CD4-positive, CD25-positive, alpha-beta regulatory T cell (primary cell): ENCODE data around the gene VPS9D1. TPM values are rescaled to one million over a fixed set of nuclear protein-coding genes. Genes with fewer than 3 reads are reported as not detected.

Source experiments
- ATAC-seq, 2 donors: fragments of 150-1000 bp; cut with Tn5 transposase; one replicate each; pipeline ENCODE4 v1.10.0; 2021; ENCODE audit warnings: low read depth in 2 of 2, moderate number of reproducible peaks in 2 of 2, moderate library complexity in 1 of 2
- DNase-seq, 3 donors: peaks; one replicate each; pipeline versions ENCODE4 v3.0.0 to v3.0.0-alpha.2; 2012 to 2022; ENCODE audit warnings: mixed read lengths in 1 of 3
- H3K27ac ChIP-seq: one replicate; pipeline ENCODE4 v1.7.0; 2013; ENCODE audit warnings: mild to moderate bottlenecking, low read length; ENCODE audit not compliant: insufficient read depth, poor library complexity, severe bottlenecking
- H3K27me3 ChIP-seq: one replicate; pipeline ENCODE4 v1.7.0; 2013; ENCODE audit warnings: low read length; ENCODE audit not compliant: control insufficient read depth, insufficient read depth
- H3K36me3 ChIP-seq: one replicate; pipeline ENCODE4 v1.7.0; 2013; ENCODE audit warnings: mild to moderate bottlenecking, low read length, moderate library complexity; ENCODE audit not compliant: control insufficient read depth, insufficient read depth
- H3K4me1 ChIP-seq: 2 replicates; pipeline ENCODE4 v1.7.0; 2013; ENCODE audit warnings: mild to moderate bottlenecking, low read length; ENCODE audit not compliant: insufficient read depth, control insufficient read depth, poor library complexity, severe bottlenecking
- H3K4me3 ChIP-seq: one replicate; pipeline ENCODE4 v1.7.0; 2013; ENCODE audit warnings: low read depth, mild to moderate bottlenecking, low read length, moderate library complexity
- H3K9me3 ChIP-seq, 2 experiments: 1 replicate in 1 of 2; 2 replicates in 1 of 2; pipeline ENCODE4 v1.7.0; 2013; ENCODE audit warnings: low read length in 2 of 2, mild to moderate bottlenecking in 1 of 2, moderate library complexity in 1 of 2; ENCODE audit not compliant: control insufficient read depth in 2 of 2
- H3K27ac Mint-ChIP-seq, 3 donors: one replicate each; pipeline ENCODE4 v1.8.0; 2020 to 2022; ENCODE audit warnings: mild to moderate bottlenecking in 3 of 3, mixed read lengths in 3 of 3, moderate library complexity in 2 of 3
- H3K27me3 Mint-ChIP-seq: one replicate; pipeline ENCODE4 v1.8.0; 2022; ENCODE audit warnings: mild to moderate bottlenecking, mixed read lengths
- H3K36me3 Mint-ChIP-seq: one replicate; pipeline ENCODE4 v1.8.0; 2020; ENCODE audit warnings: mixed read lengths
- H3K4me1 Mint-ChIP-seq, 4 donors: one replicate each; pipeline ENCODE4 v1.8.0; 2020 to 2022; ENCODE audit warnings: mixed read lengths in 4 of 4, mild to moderate bottlenecking in 1 of 4
- H3K4me3 Mint-ChIP-seq, 4 donors: one replicate each; pipeline ENCODE4 v1.8.0; 2020 to 2022; ENCODE audit warnings: mild to moderate bottlenecking in 4 of 4, mixed read lengths in 4 of 4, moderate library complexity in 3 of 4
- H3K9me3 Mint-ChIP-seq, 7 donors: one replicate each; pipeline ENCODE4 v1.8.0; 2020 to 2022; ENCODE audit warnings: mixed read lengths in 7 of 7, mild to moderate bottlenecking in 3 of 7, moderate library complexity in 2 of 7
- polyA plus RNA-seq, 4 donors: library from polyadenylated mRNA; unstranded; fragments of 300-500 nt; fragmentation: Illumina TruSeq; gene quantifications; one replicate each; pipeline ENCODE4 v1.2.3, GENCODE V29; 2021
- total RNA-seq: library from RNA; stranded (reverse); gene quantifications from one replicate; pipeline ENCODE4 v1.2.3, GENCODE V29; 2022

Gene VPS9D1
- total and polyA plus RNA-seq, 5 donors from 2014 or later: 0.13 to 22.0 (median 0.35) TPM

DNA sequence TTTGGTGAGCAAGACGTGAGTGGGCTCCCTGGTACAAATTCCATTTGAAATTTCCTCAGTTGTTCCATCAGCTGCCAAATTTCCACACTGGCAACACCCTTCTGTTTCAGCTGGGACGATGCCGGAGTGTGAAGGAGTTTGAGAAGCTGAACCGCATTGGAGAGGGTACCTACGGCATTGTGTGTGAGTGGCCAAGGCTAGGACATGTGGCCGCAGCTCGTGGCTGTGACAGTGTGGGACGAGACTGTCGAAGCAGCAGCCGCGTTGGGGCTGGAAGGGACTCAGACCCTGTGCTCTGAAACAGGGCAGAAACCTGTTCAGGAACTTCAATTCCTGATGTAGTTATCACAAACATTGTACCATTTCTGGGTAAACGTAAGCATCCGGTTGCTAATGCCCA is 31.6 kb downstream of the VPS9D1 start:
- peaks cover 15% of the 10 kb centered on the region for H3K4me1 ChIP-seq
- Mint-ChIP-seq H3K4me1 (peaks cover 0 to 27% (median 6%) of the 10 kb centered on the region in 4 donors), H3K27ac (no peak overlapping the region), H3K36me3 (peaks cover 17% of the 10 kb centered on the region), H3K4me3 (peak overlapping the region in 1 of 4 donors; percentile 52), H3K9me3 (no peaks in the 10 kb centered on the region), H3K27me3 (no peaks in the 10 kb centered on the region)
- DNase-seq (no peak), ATAC-seq (no peak)
- H3K27ac ChIP-seq: no peak overlapping the region
- H3K36me3 ChIP-seq: peaks cover 29% of the 10 kb centered on the region
- H3K9me3 ChIP-seq: no peaks in the 10 kb centered on the region
- H3K4me3 ChIP-seq: no peak overlapping the region
- H3K27me3 ChIP-seq: no peaks in the 10 kb centered on the region

DNA sequence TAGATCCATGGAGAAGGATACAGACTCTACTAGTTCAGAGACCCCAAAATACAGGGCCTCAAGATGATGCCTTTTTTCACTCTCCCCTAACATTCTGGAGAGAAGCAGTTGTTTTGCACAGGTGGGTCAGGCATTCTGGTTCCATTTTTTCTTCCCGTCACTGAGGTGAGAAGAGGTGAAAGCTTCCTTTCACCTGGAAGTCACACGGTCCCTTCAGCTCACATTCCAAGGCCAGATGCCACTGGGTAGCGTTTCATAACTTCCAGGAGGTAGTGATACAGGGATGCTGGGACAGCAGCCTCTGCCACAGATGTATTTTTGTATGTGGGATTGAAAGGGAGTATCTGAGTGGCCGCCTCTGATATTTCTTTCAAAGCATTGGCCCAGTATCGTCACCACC is 32.3 kb downstream of the VPS9D1 start:
- Mint-ChIP-seq H3K4me1 (peaks cover 0 to 27% (median 6%) of the 10 kb centered on the region in 4 donors), H3K4me3 (peak overlapping the region; percentile 29 to 95 (median 92)), H3K27me3 (no peaks in the 10 kb centered on the region), H3K27ac (no peak overlapping the region), H3K36me3 (peaks cover 13% of the 10 kb centered on the region), H3K9me3 (no peaks in the 10 kb centered on the region)
- Histone ChIP-seq H3K36me3 (peaks cover 26% of the 10 kb centered on the region), H3K9me3 (no peaks in the 10 kb centered on the region), H3K27ac (no peak overlapping the region), H3K4me1 (peaks cover 15% of the 10 kb centered on the region), H3K4me3 (no peak overlapping the region), H3K27me3 (no peaks in the 10 kb centered on the region)
- no peak for ATAC-seq
- no peak for DNase-seq

DNA sequence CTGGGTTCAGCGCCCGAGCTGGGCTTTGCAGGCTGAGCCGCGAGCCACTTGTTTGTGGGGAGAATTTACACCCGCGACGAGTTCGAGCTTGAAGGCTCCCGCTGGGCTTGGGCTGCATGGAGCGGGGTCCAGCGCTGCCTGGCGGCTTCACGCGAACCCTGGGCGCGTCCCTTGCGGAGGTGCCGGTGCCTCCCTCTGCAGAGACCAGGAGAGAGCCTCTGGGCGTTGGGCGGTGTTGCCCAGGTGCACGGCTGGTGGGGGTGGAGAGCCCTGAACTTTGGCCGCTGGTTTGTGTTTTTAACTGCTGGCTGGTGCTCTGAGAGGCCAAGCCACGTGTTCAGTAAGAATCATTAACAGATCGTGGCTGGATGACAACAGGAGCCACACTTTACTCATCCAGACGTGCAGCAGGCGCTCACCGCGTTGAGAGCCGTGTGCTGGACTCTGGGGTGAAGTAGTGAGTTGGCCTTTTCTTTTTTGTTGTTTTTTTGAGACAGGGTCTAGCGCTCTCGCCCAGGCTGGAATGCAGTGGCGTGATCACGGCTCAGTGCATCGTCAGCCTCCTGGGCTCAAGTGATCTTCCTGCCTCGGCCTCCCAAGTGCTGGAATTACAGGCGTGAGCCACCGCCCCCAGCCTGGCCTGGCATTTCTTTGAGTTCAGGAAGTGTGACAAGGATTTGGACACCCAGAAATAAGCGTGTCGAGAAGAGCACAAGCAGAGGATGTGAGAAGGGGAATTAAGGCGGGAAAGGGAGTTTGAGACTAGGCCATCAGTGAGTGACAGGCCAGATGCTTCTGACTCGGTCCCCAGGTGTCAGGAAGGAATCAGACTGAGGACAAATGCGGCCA is 33.4 kb downstream of the VPS9D1 start:
- H3K4me3 ChIP-seq: peak overlapping the region; percentile 65
- H3K4me1 Mint-ChIP-seq: peaks cover 0 to 27% (median 6%) of the 10 kb centered on the region in 4 donors
- no peaks in the 10 kb centered on the region for H3K27me3 Mint-ChIP-seq
- peak overlapping the region; percentile 92 to 95 (median 94) for H3K4me3 Mint-ChIP-seq
- peaks cover 20% of the 10 kb centered on the region for H3K36me3 ChIP-seq
- no peaks in the 10 kb centered on the region for H3K9me3 Mint-ChIP-seq
- peak overlapping the region; percentile 71 to 93 (median 83) for H3K27ac Mint-ChIP-seq
- H3K27ac ChIP-seq: peak overlapping the region; percentile 86
- H3K4me1 ChIP-seq: peaks cover 15% of the 10 kb centered on the region
- peaks cover 10% of the 10 kb centered on the region for H3K36me3 Mint-ChIP-seq
- no peak for DNase-seq
- H3K9me3 ChIP-seq: no peaks in the 10 kb centered on the region
- H3K27me3 ChIP-seq: no peaks in the 10 kb centered on the region
- peak in 1 of 2 donors; percentile 19 for ATAC-seq

DNA sequence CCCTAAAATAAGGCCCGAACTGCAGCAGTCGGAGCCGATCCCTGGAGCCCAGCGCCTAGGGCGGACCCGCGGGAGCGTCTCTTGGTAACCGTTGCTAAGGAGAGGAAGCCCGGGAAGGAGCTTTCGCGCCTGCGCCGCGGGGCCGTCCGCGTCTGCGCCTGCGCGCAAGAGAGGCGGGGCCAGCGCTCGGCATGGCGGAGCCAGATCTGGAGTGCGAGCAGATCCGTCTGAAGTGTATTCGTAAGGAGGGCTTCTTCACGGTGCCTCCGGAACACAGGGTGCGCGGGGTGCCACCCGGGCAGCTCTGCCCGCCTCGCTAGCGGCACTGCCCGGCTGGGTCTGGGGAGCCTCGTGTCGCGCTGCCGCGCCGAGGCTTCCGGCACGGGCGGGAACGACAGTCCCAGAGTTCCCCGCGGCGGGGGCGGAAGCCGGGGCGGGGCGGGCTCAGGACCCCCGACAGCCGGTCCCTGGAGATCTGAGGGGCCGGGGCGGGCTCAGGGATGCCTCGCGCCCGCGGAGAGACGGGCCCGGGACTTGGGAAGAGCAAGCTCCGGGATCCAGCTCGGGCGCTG is 34.1 kb downstream of the VPS9D1 start, which contains the start of gene CDK10:
Gene CDK10 (plus strand): TSS at position 170 of the 572 bp plus-strand sequence. CDS start 22 bp downstream, at position 192.
- ATAC-seq (peak; percentile 86 to 91), DNase-seq (peak; percentile 85 to 89 (median 86))
- no peaks in the 10 kb centered on the region for H3K9me3 Mint-ChIP-seq
- H3K4me1 Mint-ChIP-seq: peaks cover 0 to 27% (median 6%) of the 10 kb centered on the region in 4 donors
- H3K4me3 Mint-ChIP-seq: peak within 1 kb of the TSS; percentile 92 to 95 (median 94)
- H3K27ac Mint-ChIP-seq: peak within 1 kb of the TSS; percentile 83 to 93 (median 91)
- Histone ChIP-seq H3K4me3 (peak within 1 kb of the TSS; percentile 65), H3K27me3 (no peaks in the 10 kb centered on the region), H3K9me3 (no peaks in the 10 kb centered on the region), H3K27ac (peak within 1 kb of the TSS; percentile 86), H3K36me3 (peaks cover 15% of the 10 kb centered on the region), H3K4me1 (peaks cover 15% of the 10 kb centered on the region)
- peaks cover 10% of the 10 kb centered on the region for H3K36me3 Mint-ChIP-seq
- no peaks in the 10 kb centered on the region for H3K27me3 Mint-ChIP-seq

DNA sequence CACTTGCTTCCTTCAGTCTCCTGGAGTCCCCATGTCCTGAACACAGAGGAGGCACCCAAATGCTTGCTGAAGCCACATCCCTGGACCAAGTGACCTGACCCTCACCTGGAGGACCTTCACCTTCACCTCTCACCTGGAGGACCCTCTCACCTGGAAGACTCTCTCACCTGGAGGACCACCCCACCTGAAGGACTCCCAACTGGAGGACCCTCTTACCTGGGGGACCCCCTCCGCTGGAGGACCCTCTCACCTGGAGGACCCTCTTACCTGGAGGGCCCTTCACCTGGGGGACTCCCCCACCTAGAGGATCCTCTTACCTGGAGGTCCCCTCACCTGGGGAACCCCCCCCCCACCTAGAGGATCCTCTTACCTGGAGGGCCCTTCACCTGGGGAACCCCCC is 34.8 kb downstream of the VPS9D1 start:
- Histone ChIP-seq H3K4me3 (no peak overlapping the region), H3K27ac (peak overlapping the region; percentile 86), H3K9me3 (no peaks in the 10 kb centered on the region), H3K27me3 (no peaks in the 10 kb centered on the region), H3K36me3 (peaks cover 10% of the 10 kb centered on the region), H3K4me1 (peaks cover 15% of the 10 kb centered on the region)
- H3K27ac Mint-ChIP-seq: peak overlapping the region in 1 of 3 donors; percentile 69
- H3K36me3 Mint-ChIP-seq: peaks cover 10% of the 10 kb centered on the region
- H3K9me3 Mint-ChIP-seq: no peaks in the 10 kb centered on the region
- H3K27me3 Mint-ChIP-seq: no peaks in the 10 kb centered on the region
- H3K4me3 Mint-ChIP-seq: peak overlapping the region; percentile 32 to 95 (median 92)
- H3K4me1 Mint-ChIP-seq: peaks cover 0 to 27% (median 6%) of the 10 kb centered on the region in 4 donors
- DNase-seq: no peak
- no peak for ATAC-seq

DNA sequence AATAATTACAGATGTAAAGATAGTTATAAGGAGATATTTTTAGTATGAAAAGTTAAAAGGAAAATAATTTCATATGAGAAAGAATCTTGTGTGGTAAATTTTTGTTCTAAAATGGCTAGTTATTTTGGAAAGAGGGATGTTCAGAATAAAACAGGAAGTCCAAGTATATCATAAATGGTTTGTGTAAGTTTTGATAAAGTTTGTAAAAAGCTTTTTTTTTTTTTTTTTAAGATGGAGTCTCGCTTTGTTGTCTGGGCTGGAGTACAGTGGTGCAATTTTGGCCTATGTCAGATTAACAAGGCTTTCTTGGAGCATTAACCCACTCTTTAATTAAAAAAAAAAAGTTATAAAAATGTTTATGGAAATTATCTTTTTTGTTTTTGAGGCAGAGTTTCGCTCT is 42.4 kb downstream of the VPS9D1 start:
- Histone ChIP-seq H3K36me3 (no peaks in the 10 kb centered on the region), H3K4me1 (no peaks in the 10 kb centered on the region), H3K9me3 (no peaks in the 10 kb centered on the region), H3K27me3 (no peaks in the 10 kb centered on the region), H3K27ac (no peak overlapping the region), H3K4me3 (no peak overlapping the region)
- ATAC-seq (no peak), DNase-seq (no peak)
- Mint-ChIP-seq H3K9me3 (peaks cover 0 to 2% (median 0%) of the 10 kb centered on the region in 7 donors), H3K4me1 (no peaks in the 10 kb centered on the region), H3K36me3 (no peaks in the 10 kb centered on the region), H3K4me3 (no peak overlapping the region), H3K27me3 (no peaks in the 10 kb centered on the region), H3K27ac (no peak overlapping the region)

DNA sequence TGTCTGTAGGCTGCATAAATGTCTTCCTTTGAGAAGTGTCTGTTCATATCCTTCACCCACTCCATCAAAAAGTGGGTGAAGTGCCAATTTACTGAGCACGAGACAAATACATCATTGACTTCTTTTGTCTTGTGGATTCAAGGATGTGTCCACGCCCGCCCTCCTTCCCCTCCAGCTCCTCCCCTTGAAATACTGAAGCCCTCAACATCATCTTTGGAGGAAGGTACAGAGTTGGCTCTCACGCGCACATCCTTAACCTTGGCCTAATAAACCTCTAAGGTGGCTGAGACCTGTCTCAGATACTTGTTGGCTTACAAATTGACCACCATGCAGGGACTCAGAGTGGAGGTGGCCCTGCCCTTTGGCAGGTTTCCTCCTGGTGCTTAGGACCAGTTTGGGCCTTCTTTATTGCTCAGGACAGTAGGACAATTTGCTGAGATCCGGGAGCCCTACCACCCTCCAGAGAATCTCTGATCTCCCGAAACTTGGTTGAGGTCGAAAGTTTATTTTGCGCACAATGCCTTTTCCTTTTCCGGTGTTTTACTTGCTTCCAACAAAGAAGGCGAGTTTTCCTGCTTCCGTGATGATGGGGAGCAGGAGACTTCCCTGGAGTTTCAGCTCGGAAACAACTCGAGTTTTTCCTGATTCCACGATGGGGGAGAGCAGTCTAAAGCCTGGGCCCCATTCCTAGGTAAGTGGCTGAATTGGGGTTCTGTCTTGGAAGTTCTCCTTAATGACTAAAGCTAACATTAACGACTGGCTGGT is 48.3 kb downstream of the VPS9D1 start:
- H3K27me3 Mint-ChIP-seq: no peaks in the 10 kb centered on the region
- no peak overlapping the region for H3K27ac ChIP-seq
- DNase-seq (no peak), ATAC-seq (no peak)
- no peak overlapping the region for H3K4me3 Mint-ChIP-seq
- H3K36me3 Mint-ChIP-seq: no peaks in the 10 kb centered on the region
- peaks cover 0 to 6% (median 2%) of the 10 kb centered on the region in 4 donors for H3K4me1 Mint-ChIP-seq
- no peaks in the 10 kb centered on the region for H3K27me3 ChIP-seq
- H3K9me3 Mint-ChIP-seq: no peaks in the 10 kb centered on the region
- H3K36me3 ChIP-seq: no peaks in the 10 kb centered on the region
- H3K9me3 ChIP-seq: no peaks in the 10 kb centered on the region
- H3K4me1 ChIP-seq: no peaks in the 10 kb centered on the region
- no peak overlapping the region for H3K4me3 ChIP-seq
- H3K27ac Mint-ChIP-seq: no peak overlapping the region
